GM23338 (cell line): ENCODE results near the gene FNDC3A.

Experiments
- EZH2 ChIP-seq: fragments of 200-600 bp; sonication (generic); IDR thresholded peaks from one replicate; pipeline ENCODE4 v1.8.0; 2017; ENCODE audit warnings: antibody characterized with exemption, mild to moderate bottlenecking, low read depth; ENCODE audit not compliant: unreplicated experiment
- TF ChIP-seq, protein P1 (sequence below), 2 experiments: fragments of 200-600 bp in 1 of 2; sonication (generic) in 1 of 2; conservative IDR thresholded peaks; 2 replicates each; pipeline versions ENCODE4 v1.5.1 to v1.6.1; 2016 to 2017; ENCODE audit warnings: antibody characterized with exemption in 2 of 2, low read depth in 2 of 2, mild to moderate bottlenecking in 2 of 2, moderate library complexity in 1 of 2

DNA sequence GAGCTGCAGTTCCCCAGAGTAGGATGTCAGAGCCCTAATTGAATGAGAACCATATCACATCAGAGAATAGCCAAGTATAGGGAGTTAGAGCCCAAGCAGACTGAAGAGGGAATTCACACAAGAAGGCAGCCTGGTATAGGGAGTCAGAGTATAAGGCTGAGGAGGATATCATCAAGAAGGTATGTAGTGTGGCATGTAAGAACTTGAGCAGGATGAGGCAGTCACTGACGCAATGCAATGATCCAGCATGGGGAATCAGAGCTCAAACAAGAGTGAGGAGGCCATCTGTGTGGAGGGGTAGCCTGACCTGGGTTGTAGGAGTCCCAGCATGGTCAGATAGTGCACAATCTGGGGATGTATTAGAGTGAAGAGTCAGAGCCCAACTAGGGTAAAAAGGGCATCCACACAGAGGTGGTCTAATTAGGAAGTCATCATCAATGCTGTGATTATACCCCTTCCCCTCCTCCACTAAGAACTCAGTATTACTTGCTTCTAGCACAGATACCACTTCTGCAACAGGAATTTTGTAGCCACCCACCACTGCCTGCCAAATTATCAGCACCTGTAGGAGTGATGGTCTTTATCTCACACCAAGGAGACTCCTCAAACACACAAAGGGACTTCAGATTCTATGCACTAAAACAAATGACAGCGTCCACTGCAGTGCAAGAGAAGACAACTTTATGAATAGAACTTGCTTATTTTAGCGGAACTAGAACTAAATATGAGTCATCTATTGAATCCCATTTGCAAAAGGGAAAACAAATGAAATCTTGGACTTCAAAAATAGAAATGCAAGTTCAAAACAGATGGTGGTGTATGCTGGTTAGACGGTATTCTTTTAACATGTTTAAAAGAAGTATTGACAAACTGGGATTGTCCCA is 107.2 kb downstream of the FNDC3A start:
- TF ChIP-seq, protein P1, sequence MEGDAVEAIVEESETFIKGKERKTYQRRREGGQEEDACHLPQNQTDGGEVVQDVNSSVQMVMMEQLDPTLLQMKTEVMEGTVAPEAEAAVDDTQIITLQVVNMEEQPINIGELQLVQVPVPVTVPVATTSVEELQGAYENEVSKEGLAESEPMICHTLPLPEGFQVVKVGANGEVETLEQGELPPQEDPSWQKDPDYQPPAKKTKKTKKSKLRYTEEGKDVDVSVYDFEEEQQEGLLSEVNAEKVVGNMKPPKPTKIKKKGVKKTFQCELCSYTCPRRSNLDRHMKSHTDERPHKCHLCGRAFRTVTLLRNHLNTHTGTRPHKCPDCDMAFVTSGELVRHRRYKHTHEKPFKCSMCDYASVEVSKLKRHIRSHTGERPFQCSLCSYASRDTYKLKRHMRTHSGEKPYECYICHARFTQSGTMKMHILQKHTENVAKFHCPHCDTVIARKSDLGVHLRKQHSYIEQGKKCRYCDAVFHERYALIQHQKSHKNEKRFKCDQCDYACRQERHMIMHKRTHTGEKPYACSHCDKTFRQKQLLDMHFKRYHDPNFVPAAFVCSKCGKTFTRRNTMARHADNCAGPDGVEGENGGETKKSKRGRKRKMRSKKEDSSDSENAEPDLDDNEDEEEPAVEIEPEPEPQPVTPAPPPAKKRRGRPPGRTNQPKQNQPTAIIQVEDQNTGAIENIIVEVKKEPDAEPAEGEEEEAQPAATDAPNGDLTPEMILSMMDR (conservative IDR thresholded peaks at IDR 0.05; ENCODE audit: low read depth in 2 of 2) = no peak
- TF ChIP-seq EZH2 = no peak
